ENCODE results near the gene PRICKLE2. TPM values are rescaled to one million over a fixed set of nuclear protein-coding genes. Genes with fewer than 3 reads are reported as not detected.

Gene PRICKLE2
- polyA plus RNA-seq, 2 of the 4 experiments (the other 2 are of a cell fraction) = 5.3 to 6.3 TPM

GRCh38 chr3:64255741-64256340 is 30.6 kb upstream of the PRICKLE2 start (continued):
- TF ChIP-seq ATOH8 (CRISPR knock-in tag; IDR thresholded peaks at IDR 0.05; ENCODE audit: low read depth) (no peak), CHD2 (IDR thresholded peaks at IDR 0.05; ENCODE audit: low read length, partially characterized antibody) (no peak), EHF (CRISPR knock-in tag; IDR thresholded peaks at IDR 0.05) (no peak), NR3C1 (IDR thresholded peaks at IDR 0.05) (no peak)

- H3K4me1 ChIP-seq = peaks cover 29% of the 10 kb centered on the region
- ChIA-PET CTCF (interaction anchor here (0.9 to 1.6 kb wide), 3 partner anchors 8 to 94 kb away, joined by 3 to 6 read pairs (median 3); no protein-coding TSS in a partner anchor), POLR2A (no interaction called here)
- no peak overlapping the region for H3K27ac ChIP-seq
- WGBS (ENCODE audit: missing lambda C conversion rate) = 66% methylated on average over 2 of the region's 2 CpGs
- H3K4me3 ChIP-seq = no peak overlapping the region
- ATAC-seq (no peak), FAIRE-seq (no peak), DNase-seq (ENCODE audit: low read depth in 1 of 2, low spot score in 1 of 2) (no peak)
- H3K4me2 ChIP-seq = no peak overlapping the region
- no peaks in the 10 kb centered on the region for H3K9me3 ChIP-seq
- TF ChIP-seq MYC (IDR thresholded peaks at IDR 0.05; ENCODE audit: borderline replicate concordance, low read length) (no peak), POLR2AphosphoS2 (conservative IDR thresholded peaks at IDR 0.05; ENCODE audit: low read length) (no peak), ZFP36 (IDR thresholded peaks at IDR 0.05; ENCODE audit: borderline replicate concordance, partially characterized antibody) (no peak), PBX3 (IDR thresholded peaks at IDR 0.05) (no peak), MAZ (IDR thresholded peaks at IDR 0.05; ENCODE audit: borderline replicate concordance, low read depth, low read length) (no peak), RNF2 (IDR thresholded peaks at IDR 0.05; ENCODE audit: borderline replicate concordance, low read depth) (no peak), HOXB5 (CRISPR knock-in tag; IDR thresholded peaks at IDR 0.05) (no peak), GATA3 (IDR thresholded peaks at IDR 0.05; ENCODE audit: borderline replicate concordance) (no peak), JUN (IDR thresholded peaks at IDR 0.05) (no peak), ESRRA (IDR thresholded peaks at IDR 0.05; ENCODE audit: borderline replicate concordance, low read length) (no peak), FOSL2 (IDR thresholded peaks at IDR 0.05) (no peak), FOSL2 (CRISPR knock-in tag; IDR thresholded peaks at IDR 0.05) (no peak), TFCP2L1 (CRISPR knock-in tag; IDR thresholded peaks at IDR 0.05) (no peak)
Observed at GRCh38 chr3:64254443-64254842, 29.2 kb upstream of the PRICKLE2 start.

GRCh38 chr3:64253689-64254088 is 28.4 kb upstream of the PRICKLE2 start:
- 91% methylated on average over 6 of the region's 6 CpGs for whole genome bisulfite sequencing (ENCODE audit: missing lambda C conversion rate)
- DNase-seq (ENCODE audit: low read depth in 1 of 2, low spot score in 1 of 2) (no peak), ATAC-seq (no peak), FAIRE-seq (no peak)
- POLR2A ChIA-PET = no interaction called here
- no peak overlapping the region for H3K4me3 ChIP-seq
- no peaks in the 10 kb centered on the region for H3K9me3 ChIP-seq
- H3K27ac ChIP-seq = no peak overlapping the region
- TF ChIP-seq RAD21 (conservative IDR thresholded peaks at IDR 0.05 in 1 of 2, IDR thresholded peaks at IDR 0.05 in 1 of 2) (no peak), ZFP36 (IDR thresholded peaks at IDR 0.05; ENCODE audit: borderline replicate concordance, partially characterized antibody) (no peak), HDAC2 (IDR thresholded peaks at IDR 0.05) (no peak), MAFK (IDR thresholded peaks at IDR 0.05; ENCODE audit: partially characterized antibody) (no peak), NPAS2 (CRISPR knock-in tag; IDR thresholded peaks at IDR 0.05; ENCODE audit: borderline replicate concordance) (no peak), NFE2L2 (conservative IDR thresholded peaks at IDR 0.05; ENCODE audit: low read length) (no peak), SMC3 (IDR thresholded peaks at IDR 0.05) (no peak), POLR2A (IDR thresholded peaks at IDR 0.05; ENCODE audit: low read length) (no peak), RNF2 (IDR thresholded peaks at IDR 0.05; ENCODE audit: borderline replicate concordance, low read depth) (no peak)
- peaks cover 29% of the 10 kb centered on the region for H3K4me1 ChIP-seq
- CTCF ChIA-PET = interaction anchor here (1.1 to 1.6 kb wide), 2 partner anchors 9 to 12 kb away, joined by 4 to 6 read pairs; no protein-coding TSS in a partner anchor
- no peak overlapping the region for H3K4me2 ChIP-seq
